Umbilical cord (tissue), 2 donors: ENCODE results near the gene TEX44. TPM values are rescaled to one million over a fixed set of nuclear protein-coding genes. Genes with fewer than 3 reads are reported as not detected.

ENCODE experiments used
- DNase-seq: peaks from one replicate; pipeline ENCODE4 v3.0.0-alpha.2; 2015; ENCODE audit warnings: low spot score
- total RNA-seq: library from RNA; depleted of rRNA; stranded (reverse); fragments of >200 nt; gene quantifications from one replicate; pipeline ENCODE4 v1.2.3, GENCODE V29; 2014; ENCODE audit warnings: low replicate concordance; ENCODE audit not compliant: insufficient read depth

The TEX44 gene
- total RNA-seq, 1 donor from 2014 or later = 0.48 TPM

DNA sequence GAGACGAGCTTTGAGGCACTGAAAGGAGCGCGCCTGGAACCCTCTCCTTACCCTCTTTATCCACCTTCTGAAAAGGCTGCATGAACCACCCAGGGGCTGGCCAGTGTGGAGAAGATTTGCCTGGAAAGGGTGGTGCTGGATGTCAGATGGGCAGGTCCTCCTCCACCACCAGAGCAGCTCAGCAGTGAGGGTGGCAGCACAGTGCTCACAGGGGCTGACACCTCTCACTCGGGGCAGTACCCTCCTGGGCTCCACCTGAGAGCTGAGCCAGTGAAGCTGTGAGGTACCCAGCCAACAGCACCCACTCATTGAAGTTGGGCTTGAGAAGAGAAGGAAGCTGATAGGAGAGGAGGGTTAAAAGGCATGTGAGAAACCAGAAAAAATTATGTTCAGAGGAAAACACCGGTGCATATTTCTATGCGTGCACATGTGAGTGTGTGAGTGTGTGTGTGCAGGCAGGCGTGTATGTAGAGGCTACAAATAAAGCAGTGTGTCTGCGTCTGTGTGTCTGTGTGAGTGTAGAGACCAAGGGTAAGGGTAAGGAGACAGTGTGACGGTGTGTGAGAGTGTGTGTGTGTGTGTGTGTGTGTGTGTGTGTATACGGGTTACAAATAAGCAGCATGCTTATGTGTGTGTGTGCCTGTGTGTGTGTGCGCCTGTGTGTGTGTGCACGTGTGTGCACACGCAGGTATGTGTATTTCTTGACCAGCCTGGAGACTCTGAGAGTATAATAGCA, 40.7 kb downstream of the TEX44 start:
- DNase-seq = no peak

DNA sequence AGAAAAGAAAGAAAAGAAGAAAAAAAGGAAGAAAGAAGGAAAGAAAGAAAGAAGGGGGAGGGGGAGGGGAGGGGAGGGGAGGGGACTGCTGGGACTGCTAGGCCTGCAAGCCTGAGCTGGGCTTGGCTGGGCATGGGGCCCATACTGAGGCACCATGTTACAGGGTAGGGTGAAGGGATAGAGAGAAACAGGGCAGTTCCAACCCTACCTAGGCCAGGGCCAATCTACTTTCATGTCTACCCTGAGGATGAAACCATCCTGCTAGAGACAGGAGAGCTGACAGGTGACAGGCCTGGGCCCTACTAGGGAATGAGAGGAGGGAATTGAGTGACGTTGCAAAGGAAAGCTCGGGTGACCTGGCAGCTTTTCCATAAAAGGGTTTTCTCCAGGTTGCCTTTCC, 41.7 kb downstream of the TEX44 start:
- no peak for DNase-seq

DNA sequence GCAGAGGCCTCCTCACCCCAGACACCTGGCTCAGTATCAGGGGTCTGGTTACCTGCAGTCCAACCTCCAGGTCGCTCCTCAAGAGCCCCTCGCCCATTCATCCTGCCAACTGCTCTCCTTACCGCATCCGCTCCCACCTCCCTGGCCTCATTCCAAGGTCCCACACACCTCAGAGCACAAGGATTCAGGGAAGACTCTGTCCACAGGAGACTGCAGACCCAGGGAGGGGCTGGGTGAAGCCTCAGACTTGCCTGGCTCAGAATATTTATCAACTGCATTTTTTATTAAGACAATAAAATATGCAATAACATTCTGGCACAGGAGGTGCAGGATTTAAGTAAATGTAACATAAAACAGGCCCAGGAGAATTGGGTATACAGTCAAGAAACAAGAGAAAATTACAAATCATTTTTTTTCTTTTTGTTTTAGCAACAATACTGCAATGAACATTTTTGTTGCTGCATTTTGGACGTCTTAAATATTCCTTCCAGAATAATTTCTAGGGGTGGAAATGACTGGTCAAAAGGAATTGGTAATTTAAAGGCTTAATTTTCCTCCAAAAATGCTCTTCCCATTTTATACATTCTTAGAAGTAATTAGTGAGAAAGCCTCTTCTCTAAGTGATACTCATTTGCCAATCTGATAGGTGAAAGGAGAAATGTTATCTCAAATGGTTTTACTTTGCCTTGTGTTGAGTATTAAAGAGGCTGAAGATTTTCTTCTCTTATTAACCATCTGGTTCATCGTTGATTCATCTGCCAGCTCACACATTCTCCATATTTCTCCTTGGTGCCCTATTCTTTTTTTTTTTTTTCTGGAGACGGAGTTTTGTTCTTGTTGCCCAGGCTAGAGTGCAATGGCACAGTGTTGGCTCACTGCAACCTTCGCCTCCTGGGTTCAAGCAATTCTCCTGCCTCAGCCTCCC, 42.5 kb downstream of the TEX44 start:
- no peak for DNase-seq

DNA sequence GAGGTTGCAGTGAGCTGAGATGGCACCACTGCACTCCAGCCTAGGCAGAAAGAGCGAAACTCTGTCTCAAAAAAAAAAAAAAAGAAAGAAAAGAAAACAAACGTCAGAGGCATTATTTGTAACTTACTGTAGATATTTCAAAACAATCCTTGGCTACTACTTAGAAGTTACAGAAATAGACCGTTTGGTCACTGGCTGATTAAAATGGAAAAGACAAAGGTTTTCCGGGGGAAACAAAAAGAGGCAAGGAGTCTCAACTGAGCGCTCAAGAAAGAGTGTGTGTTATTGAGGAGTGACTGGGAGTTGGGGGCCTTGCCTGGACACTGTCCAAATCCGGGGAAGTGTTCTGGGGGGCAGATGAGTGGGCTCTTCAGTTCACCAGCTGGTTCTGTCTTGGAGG, 47.6 kb downstream of the TEX44 start:
- DNase-seq = no peak

DNA sequence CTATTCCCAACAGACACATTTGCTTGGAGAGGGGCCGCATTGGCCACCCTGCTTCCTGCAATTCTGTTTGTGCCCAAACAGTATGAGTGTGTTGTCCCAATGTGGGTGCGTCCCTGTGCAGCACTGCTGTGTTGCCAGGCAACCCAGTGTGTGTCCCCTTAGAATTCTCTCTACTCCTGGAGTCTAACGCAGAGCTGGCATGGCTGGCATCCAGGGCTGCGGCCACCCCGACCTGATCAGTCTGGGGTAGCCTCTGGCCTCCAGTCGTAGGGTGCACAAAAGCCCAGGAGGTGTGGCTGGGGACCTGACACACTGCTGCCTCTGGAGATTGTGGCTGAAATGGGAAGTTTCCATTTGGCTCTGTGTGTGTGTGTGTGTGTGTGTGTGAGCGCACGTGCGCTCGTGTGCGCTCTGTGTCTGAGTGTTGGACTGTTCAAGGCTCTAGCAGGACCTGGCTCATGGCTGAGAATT, 48.0 kb downstream of the TEX44 start:
- no peak for DNase-seq

DNA sequence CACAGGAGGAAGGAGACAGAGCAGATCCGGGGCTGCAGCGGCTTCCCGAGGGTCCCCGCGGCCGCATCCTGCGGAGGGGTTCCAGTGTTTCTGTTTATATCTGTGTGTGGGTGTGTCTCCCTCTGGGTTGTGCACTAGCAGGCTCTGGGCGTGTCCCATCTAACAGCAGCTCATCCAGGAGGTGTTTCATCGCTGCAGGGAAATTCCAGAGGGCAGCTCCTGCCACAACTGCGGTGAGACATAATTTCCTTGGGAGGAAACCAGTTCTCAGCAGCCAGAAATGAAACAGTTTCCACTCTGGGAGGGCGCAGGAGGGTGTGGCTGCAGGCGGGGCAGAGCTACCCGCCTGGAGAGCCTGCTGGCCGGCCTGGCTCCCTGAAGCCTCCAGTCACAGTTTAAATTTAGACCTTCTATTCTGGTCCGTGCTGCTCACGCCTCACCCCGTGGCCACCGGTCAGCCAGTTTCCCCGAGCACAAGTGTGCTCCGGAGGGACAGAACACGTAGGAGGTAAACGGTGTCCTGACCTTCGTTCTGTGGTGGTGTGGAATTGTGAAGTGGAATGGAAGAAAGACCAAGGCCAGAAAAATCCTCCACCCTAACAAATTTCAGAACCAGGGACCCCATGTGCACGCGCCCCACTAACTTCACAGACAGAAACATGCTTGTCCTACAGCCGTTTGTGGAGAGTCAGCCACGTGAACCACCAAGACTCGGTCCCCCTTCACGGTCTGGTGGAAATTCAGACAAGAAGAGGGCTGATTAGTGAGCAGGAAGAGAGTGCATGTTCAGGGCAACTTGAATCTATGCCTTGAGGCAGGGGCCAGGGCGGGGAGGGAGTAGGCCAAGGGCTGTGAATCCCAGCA, 50.2 kb downstream of the TEX44 start:
- DNase-seq = peak; percentile 92

DNA sequence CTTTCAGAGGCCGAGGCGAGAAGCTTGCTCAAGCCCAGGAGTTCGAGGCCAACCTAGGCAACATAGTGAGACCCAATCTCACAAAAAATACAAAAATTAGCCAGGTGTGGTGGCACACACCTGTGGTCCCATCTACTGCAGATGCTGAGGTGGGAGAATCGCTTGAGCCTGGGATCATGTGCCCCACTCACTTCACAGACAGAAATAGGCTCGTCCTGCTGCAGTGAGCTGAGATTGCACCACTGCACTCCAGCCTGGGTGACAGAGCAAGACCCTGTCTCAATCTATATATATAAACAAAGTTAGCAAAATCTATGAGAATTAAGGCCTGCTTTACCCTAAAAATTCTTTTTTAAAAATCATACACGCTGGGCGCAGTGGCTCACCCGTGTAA, 50.8 kb downstream of the TEX44 start:
- DNase-seq = no peak

Other genes with a start within 250 kb of the TEX44 start
- 3.9 TPM for gene B3GNT7, start 197.2 kb upstream of the TEX44 start, total RNA-seq
- 117 TPM for gene NCL, start 128.4 kb upstream of the TEX44 start, total RNA-seq
- gene NMUR1, start 62.4 kb upstream of the TEX44 start, total RNA-seq = 1.7 TPM
- 622 TPM for gene PTMA, start 115.7 kb downstream of the TEX44 start, total RNA-seq
- 13.5 TPM for gene PDE6D, start 188.4 kb downstream of the TEX44 start, total RNA-seq
- 18.3 TPM for gene COPS7B, start 193.6 kb downstream of the TEX44 start, total RNA-seq